ENCODE measurements around the gene HPX. TPM values are rescaled to one million over a fixed set of nuclear protein-coding genes. Genes with fewer than 3 reads are reported as not detected.

Gene HPX
- total and polyA plus RNA-seq, 11 donors: 0.17 to 1.5 (median 0.37) TPM; not detected in 5

GRCh38 chr11:6480299-6480914 lies 39.6 kb upstream of the HPX start:
- WGBS, 4 donors: 48 to 61% (median 57%) methylated on average over 9 of the region's 9 CpGs
- intact Hi-C loops (cut with DNase I): loop anchor here in 2 of 10 donors (5.0 to 10.0 kb wide), 2 partner anchors 63 to 96 kb away; partner anchors contain the start of gene APBB1 (in 1 of the 2)
- peaks cover 0 to 65% (median 54%) of the 10 kb centered on the region in 9 donors for H3K36me3 ChIP-seq

GRCh38 chr11:6476571-6476970 lies 35.8 kb upstream of the HPX start:
- DNase-seq (peak in 1 of 5 donors; percentile 23), ATAC-seq (no peak)
- WGBS, 4 donors: 83 to 95% (median 91%) methylated on average over 4 of the region's 4 CpGs
- Histone ChIP-seq H3K4me1 (peaks cover 0 to 40% (median 24%) of the 10 kb centered on the region in 12 donors), H3K4me3 (no peak overlapping the region), H3K27ac (no peak overlapping the region), H3K9me3 (no peaks in the 10 kb centered on the region), H3K27me3 (no peaks in the 10 kb centered on the region), H3K36me3 (peaks cover 0 to 33% (median 25%) of the 10 kb centered on the region in 9 donors)
- TF ChIP-seq, protein P1, sequence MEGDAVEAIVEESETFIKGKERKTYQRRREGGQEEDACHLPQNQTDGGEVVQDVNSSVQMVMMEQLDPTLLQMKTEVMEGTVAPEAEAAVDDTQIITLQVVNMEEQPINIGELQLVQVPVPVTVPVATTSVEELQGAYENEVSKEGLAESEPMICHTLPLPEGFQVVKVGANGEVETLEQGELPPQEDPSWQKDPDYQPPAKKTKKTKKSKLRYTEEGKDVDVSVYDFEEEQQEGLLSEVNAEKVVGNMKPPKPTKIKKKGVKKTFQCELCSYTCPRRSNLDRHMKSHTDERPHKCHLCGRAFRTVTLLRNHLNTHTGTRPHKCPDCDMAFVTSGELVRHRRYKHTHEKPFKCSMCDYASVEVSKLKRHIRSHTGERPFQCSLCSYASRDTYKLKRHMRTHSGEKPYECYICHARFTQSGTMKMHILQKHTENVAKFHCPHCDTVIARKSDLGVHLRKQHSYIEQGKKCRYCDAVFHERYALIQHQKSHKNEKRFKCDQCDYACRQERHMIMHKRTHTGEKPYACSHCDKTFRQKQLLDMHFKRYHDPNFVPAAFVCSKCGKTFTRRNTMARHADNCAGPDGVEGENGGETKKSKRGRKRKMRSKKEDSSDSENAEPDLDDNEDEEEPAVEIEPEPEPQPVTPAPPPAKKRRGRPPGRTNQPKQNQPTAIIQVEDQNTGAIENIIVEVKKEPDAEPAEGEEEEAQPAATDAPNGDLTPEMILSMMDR (IDR thresholded peaks at IDR 0.05): no peak
- intact Hi-C loops (cut with DNase I): loop anchor here in 2 of 10 donors (5.0 to 10.0 kb wide), 2 partner anchors 136 to 242 kb away; partner anchors contain the start of genes TAF10 (in 2 of the 2), CNGA4 (in 1 of the 2) and FHIP1B (in 1 of the 2)

More at GRCh38 chr11:6480299-6480914, 39.6 kb upstream of the HPX start:
- Histone ChIP-seq H3K27ac (peak overlapping the region in 11 of 12 donors; percentile 78 to 96 (median 90)), H3K4me3 (peak overlapping the region; percentile 54 to 93 (median 80)), H3K9me3 (no peaks in the 10 kb centered on the region), H3K4me1 (peaks cover 3 to 37% (median 25%) of the 10 kb centered on the region in 12 donors), H3K27me3 (no peaks in the 10 kb centered on the region)
- DNase-seq (peak in 1 of 5 donors; percentile 29), ATAC-seq (no peak)
- TF ChIP-seq, protein P1 (IDR thresholded peaks at IDR 0.05): no peak
- no peak for TF ChIP-seq POLR2A (IDR thresholded peaks at IDR 0.05)

- WGBS, 4 donors: 64 to 81% (median 74%) methylated on average over 5 of the region's 5 CpGs
- ATAC-seq (no peak), DNase-seq (no peak)
- no peak for TF ChIP-seq POLR2A (IDR thresholded peaks at IDR 0.05)
- TF ChIP-seq, protein P1 (IDR thresholded peaks at IDR 0.05): no peak
- no peaks in the 10 kb centered on the region for H3K27me3 ChIP-seq
- peaks cover 0 to 33% (median 25%) of the 10 kb centered on the region in 9 donors for H3K36me3 ChIP-seq
- no peak overlapping the region for H3K4me3 ChIP-seq
- intact Hi-C loops (cut with DNase I): loop anchor here in 2 of 10 donors (2.0 to 10.0 kb wide), 3 partner anchors 85 to 241 kb away; partner anchors contain the start of genes TAF10 (in 2 of the 2), CNGA4 (in 1 of the 2), FHIP1B (in 1 of the 2) and SMPD1 (in 1 of the 2)
- H3K9me3 ChIP-seq: no peaks in the 10 kb centered on the region
- H3K27ac ChIP-seq: no peak overlapping the region
- peaks cover 0 to 40% (median 24%) of the 10 kb centered on the region in 12 donors for H3K4me1 ChIP-seq
Measured at GRCh38 chr11:6475936-6476335, 35.1 kb upstream of the HPX start.
